Hematopoietic multipotent progenitor cell treated with erythropoietin and hydrocortisone succinate and interleukin-3 and kit ligand, for 17 days (in vitro differentiated cells): ENCODE data around the gene WWC2.

Experiments
- DNase-seq: peaks from one replicate; pipeline ENCODE4 v3.0.0-alpha.2; 2015; ENCODE audit warnings: low spot score

WWC2 gene

GRCh38 chr4:183256756-183257385, 157.8 kb downstream of the WWC2 start:
- no peak for DNase-seq

DNA sequence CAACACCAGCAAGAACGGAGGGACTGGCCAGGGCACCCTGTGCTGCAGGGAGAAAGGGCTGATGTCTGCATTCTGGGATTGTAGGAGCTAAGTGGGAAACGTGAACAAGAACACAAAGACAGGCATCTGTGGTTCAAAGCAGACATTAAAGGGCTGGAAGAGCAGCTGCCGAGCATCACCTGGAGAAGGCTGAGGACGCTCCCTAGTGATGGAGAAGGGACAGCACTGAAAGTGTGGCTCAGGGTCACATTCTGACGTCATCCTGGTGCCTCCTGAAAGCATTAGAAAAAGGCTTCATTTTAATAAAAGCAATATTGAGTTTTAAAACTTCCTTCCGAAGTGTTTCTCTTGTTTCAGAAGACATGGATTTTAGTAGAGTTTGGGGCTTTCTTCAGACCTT, 158.8 kb downstream of the WWC2 start:
- no peak for DNase-seq

- no peak for DNase-seq
Observed at GRCh38 chr4:183260491-183261151, 161.6 kb downstream of the WWC2 start.

DNA sequence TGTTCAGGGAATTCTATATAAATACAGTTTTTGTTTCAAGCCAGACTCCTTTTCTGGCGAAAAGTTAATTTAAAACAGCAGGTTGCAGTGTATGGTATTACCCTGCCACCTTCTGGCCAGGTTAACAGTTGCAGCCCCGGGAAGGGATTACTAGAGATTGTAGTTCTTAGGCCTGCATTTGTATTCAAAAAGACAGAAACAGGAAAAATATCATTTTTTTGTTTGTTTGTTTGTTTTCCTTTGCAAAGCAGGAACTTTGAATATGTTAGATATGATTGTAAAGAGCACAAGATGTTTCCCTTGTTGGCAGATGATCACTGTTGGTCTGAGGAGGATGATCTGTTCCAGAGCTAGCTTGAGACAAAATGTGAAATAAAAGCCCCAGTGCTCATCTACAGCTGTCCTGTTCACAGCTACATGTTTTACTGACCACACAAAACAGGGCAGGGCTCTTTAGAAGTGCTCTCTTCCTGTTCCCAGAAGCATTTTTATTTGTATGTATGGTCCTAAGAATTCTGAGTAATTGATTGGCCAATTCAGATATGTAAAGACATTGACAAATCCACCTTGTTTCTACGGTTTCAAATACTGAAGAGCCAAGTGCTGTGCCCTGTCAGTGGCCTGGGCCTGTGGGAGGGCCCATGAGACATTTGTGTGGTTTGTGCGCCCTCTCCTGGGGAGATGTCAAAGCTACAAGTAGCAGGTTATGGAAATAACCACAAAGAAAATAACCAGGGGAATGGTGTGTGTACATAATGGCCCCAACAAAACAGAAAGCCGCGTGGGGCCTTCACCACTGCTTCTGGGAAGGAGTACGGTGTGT, 163.1 kb downstream of the WWC2 start:
- DNase-seq: peak; percentile 80

GRCh38 chr4:183262776-183263100, 163.7 kb downstream of the WWC2 start:
- DNase-seq: no peak

DNA sequence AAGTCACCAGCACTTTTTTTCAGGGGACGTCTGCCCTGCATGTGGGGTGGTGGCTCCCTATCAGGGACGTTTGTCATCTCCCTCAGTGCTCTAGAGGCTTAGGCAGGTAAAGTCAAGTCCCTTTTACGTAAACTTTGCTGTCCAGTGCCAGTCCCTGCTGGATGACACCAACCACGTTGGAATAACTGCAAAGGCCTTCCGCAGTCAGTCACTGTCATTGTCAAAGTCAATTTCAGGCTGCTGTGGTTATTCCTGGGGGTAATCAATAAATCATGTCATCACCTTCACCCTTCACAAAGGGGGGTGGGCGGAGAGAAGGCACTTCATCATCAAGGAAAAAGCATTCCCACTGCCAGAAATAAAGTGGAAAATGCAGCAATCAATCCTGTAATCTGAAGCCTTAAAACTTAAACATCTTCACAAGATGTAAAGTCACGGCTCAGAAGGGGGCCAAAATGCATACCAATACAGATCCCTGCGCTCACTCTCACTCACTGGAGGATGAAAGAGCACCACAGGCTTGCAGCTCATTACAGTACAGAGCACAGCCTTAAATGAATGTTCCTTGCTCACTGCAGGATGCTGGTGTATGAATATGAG, 164.8 kb downstream of the WWC2 start:
- DNase-seq: no peak

GRCh38 chr4:183264614-183265013, 165.6 kb downstream of the WWC2 start:
- no peak for DNase-seq

DNA sequence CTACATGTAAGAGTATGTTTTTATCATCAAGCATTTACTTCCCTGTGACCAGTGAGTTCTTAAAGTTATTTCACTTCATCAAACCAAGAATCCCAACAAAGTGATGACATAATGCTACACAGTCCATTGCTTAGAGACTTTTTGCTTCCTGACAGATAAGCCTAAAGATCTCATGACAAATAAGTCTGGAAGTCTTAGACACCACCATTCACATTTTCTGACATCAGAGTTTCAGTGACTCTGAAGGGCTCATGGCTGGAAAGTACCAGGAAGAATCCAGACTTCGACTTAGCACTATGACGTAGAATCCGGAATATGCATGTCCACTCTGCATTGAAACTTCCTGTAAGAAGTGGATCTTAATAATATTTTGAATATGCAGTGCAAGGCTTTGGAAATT, 167.3 kb downstream of the WWC2 start:
- no peak for DNase-seq

DNA sequence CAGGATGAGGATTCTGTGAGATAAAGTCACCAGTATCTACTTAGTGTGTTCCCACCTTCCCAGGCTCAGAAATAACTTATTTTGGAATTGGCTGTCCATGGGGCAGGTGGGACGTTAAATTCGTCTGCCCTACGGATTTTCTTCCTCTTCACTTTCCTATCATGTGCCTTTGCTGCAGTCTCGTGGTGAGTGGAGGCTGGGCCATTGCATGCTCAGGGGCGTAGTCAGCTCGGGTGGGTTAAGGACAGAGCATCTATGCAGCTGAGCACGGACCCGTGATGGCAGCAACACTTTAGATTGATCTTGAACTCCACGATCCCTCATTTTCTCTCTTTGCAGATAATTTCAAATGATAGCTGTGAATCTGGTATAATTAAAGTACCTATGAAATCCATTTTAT, 169.5 kb downstream of the WWC2 start:
- DNase-seq: no peak

DNA sequence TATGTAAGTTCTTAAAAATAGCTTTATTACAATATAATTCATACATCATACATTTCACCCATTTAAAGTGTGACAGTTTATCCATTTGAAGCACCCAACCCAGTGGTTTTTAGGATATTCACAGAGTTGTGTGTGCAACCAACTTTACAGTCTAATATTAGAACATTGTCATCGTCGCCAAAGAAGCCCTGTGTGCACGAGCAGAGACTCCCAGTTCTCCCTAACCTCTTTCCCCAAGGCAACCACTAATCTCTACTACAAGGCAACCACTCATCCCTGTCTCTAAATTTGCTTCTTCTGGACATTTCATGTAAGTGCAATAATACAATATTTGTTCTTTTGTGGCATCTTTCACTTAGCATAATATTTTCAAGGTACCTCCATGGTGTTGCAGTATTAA, 173.3 kb downstream of the WWC2 start:
- no peak for DNase-seq

DNA sequence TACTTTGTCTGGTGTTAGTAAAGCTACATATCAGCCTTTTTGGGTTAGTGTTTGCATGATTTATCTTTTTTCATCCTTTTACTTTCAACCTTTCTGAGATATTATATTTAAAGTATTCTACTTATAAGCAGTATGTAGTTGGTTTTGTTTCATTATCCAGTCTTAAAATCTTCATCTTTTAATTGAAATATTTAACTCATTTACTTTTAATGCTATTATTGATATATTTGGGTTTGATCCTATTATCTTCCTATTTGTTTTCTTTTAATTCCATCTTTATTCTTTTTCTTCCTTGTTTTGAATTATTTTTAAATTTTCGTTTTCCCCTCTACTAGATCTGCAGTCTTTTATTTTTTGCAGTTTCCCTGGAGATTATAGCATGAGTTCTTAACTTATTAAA, 177.0 kb downstream of the WWC2 start:
- DNase-seq: no peak

DNA sequence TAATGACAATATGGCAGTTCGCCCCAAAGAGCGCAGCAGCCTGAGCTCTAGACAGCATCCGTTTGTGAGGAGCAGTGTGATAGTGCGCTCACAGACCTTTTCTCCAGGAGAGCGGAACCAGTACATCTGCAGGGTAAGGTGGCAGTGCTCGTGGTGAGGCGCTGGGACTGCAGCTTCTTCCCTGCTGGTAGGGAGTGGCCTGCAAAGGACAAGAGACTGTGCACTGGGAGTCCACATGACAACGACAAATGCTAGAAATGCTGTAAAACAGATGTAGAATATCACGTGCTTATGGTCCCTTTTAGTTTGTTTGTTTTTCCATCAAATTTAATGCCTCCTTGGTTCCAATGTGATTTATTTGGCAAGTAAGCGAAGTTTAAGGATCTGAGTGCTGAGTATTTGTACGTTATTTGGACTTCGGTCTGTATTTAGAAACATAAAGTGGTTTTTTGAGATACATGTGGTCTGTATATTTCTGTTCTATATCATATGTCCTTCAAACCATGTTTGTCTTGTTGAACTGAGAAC, 185.3 kb downstream of the WWC2 start:
- DNase-seq: no peak

DNA sequence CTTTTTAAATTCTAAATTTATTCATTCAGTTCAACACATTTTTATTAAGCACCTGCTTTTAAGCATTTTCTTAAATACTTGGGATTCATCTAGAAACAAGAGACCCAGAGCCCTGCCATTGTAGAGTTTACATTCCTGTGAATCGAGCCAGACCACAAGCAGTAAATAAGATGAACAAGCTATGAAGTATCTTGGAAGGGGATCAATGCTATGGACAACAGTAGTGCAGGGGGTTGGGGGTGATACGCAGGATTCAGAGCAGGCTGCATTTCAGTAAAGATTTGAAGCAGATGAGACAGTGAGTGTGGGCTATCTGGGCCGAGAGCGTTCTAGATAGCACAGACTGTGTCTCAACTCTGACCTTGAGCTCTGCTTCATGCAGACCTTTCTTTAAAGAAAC, 185.9 kb downstream of the WWC2 start:
- DNase-seq: no peak

DNA sequence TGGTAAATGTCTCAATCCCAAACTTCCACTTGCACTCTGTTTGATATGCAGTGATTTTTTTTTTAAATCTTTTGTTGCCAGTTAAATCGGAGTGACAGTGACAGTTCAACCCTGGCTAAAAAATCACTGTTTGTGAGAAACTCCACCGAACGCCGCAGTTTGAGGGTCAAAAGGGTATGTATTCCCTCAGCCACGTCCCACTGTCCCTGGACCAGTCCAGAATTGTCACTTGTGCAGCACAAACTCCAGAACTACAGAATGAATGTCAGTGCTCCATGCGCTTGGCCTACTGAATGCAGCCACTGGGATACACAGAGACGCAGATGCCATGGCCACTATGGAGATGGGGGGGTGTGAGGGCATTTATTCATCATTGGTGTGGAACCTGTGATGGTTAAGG, 186.8 kb downstream of the WWC2 start:
- DNase-seq: no peak

DNA sequence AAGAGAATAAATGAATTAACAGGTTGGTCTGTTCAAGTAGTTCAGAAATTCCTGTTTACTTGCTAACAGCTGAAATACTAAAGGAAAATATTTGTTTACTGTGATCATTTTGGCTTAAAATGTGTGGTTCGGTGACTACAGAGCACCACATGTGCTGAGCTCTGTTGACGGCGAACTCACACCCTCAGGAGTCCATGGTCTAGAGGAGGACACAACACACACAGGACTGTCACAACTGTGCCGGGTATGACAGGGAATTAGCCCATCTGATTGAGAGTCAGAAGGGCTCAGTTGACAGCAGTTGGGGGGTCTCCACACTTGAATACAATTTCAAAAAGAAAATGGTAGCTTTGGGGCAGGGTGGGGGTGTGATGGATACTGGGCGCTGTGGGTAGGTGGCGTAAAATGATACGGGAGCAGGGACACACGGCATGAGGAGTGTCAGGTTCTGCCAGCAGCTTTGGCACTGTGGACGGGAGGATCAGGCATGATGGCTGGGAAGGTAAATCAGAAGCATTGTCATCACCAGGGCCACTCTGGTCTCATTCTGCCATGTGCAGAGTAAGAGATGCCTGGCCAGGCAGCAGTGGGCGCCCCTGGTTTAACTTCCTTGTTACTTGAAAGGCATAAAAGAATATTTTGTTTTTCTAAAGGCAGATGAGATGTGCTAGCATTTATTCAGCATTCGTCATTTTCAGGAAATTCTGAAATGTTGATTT, 187.7 kb downstream of the WWC2 start:
- no peak for DNase-seq

GRCh38 chr4:183287309-183287659, 188.2 kb downstream of the WWC2 start:
- no peak for DNase-seq

GRCh38 chr4:183287677-183288076, 188.6 kb downstream of the WWC2 start:
- DNase-seq: no peak

GRCh38 chr4:183288955-183289354, 189.9 kb downstream of the WWC2 start:
- no peak for DNase-seq

DNA sequence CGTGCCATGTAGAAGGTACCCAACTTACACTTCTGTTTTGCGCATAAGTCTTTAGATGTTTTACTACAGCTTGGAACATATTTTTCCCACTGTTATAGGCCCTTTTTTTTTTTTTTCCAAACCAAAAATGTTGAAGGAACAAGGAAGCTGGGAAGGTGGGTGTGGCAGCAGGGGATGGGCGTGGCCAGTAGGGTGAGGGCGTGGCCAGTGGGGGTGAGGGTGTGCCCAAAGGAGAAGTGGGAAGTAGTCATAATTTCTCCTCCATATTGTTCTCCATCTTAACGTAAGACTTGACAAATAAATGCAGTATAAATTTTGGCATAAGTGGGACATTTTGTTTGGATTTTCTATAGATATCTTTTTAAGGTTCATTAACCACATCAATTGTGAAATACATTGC, 190.6 kb downstream of the WWC2 start:
- no peak for DNase-seq

DNA sequence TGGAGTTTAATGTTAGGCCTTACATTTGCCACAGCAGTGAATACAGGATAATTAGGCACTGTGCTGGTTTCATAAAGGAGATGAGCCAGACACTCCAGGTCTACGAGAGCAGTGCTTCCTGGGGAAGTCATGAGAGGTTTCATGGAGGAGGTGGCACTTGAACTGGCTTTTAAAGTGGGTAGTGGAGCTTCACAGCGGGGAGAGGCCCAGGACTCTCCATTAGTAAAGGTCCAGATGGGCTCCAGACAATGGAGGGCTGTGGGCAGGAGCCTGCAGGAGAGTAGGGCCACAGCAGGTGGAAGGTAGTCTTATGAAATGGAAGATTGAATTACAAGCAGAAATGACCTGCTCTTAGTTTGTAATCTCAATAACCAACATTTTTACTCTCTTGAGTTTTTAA, 192.0 kb downstream of the WWC2 start:
- DNase-seq: no peak

DNA sequence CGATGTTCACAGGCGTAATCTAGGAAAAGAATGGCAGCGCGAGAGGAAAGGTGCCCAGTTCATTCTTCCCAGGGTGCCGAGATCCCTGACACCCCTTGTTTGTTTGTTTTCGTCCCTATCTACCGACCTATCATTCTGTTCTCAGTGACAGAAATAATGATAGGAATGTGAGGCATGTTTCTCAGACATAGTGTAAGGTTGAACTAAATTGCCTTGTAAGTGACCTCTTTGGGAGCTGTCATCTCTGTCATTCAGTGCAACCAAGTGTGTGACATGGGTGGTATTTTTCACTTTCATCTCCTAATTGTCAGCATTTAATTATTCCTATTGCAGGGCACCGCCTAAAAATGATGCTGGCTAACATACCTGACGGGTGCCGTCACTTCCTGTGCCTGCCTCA, 196.7 kb downstream of the WWC2 start:
- DNase-seq: no peak

GRCh38 chr4:183297675-183298074, 198.6 kb downstream of the WWC2 start:
- DNase-seq: no peak
